Activated naive CD8-positive, alpha-beta T cell treated with anti-CD3 and anti-CD28 coated beads for 36 hours (primary cell): ENCODE measurements around the gene FBXO31. TPM values are rescaled to one million over a fixed set of nuclear protein-coding genes. Genes with fewer than 3 reads are reported as not detected.

Experiments
- DNase-seq: peaks from one replicate; pipeline ENCODE4 v3.0.0; 2021
- H3K27ac Mint-ChIP-seq: one replicate; pipeline ENCODE4 v1.8.0; 2022; ENCODE audit warnings: mild to moderate bottlenecking, moderate library complexity, mixed read lengths
- H3K27me3 Mint-ChIP-seq: one replicate; pipeline ENCODE4 v1.8.0; 2022; ENCODE audit warnings: mild to moderate bottlenecking, mixed read lengths
- H3K36me3 Mint-ChIP-seq: one replicate; pipeline ENCODE4 v1.8.0; 2021; ENCODE audit warnings: mild to moderate bottlenecking, mixed read lengths
- H3K4me1 Mint-ChIP-seq: one replicate; pipeline ENCODE4 v1.8.0; 2021; ENCODE audit warnings: mixed read lengths
- H3K4me3 Mint-ChIP-seq: one replicate; pipeline ENCODE4 v1.8.0; 2022; ENCODE audit warnings: mild to moderate bottlenecking, moderate library complexity, mixed read lengths
- H3K9me3 Mint-ChIP-seq: one replicate; pipeline ENCODE4 v1.8.0; 2022; ENCODE audit warnings: mixed read lengths
- total RNA-seq, 2 experiments: library from RNA; stranded (reverse); gene quantifications; one replicate each; pipeline ENCODE4 v1.2.3, GENCODE V29; 2021

Gene FBXO31
- total RNA-seq, 2 experiments from 2014 or later = 35.6 to 38.3 TPM

GRCh38 chr16:87339086-87339723 is 44.4 kb downstream of the FBXO31 start:
- Mint-ChIP-seq H3K4me1 (peaks cover 24% of the 10 kb centered on the region), H3K36me3 (peaks cover 25% of the 10 kb centered on the region), H3K9me3 (no peaks in the 10 kb centered on the region), H3K27me3 (no peaks in the 10 kb centered on the region), H3K4me3 (no peak overlapping the region), H3K27ac (no peak overlapping the region)
- DNase-seq = no peak

GRCh38 chr16:87338155-87338765 is 45.3 kb downstream of the FBXO31 start:
- Mint-ChIP-seq H3K36me3 (peaks cover 23% of the 10 kb centered on the region), H3K4me1 (peaks cover 20% of the 10 kb centered on the region), H3K4me3 (no peak overlapping the region), H3K9me3 (no peaks in the 10 kb centered on the region), H3K27ac (no peak overlapping the region), H3K27me3 (no peaks in the 10 kb centered on the region)
- DNase-seq = no peak

- no peak overlapping the region for H3K27ac Mint-ChIP-seq
- no peaks in the 10 kb centered on the region for H3K9me3 Mint-ChIP-seq
- no peak for DNase-seq
- H3K4me3 Mint-ChIP-seq = no peak overlapping the region
- H3K27me3 Mint-ChIP-seq = no peaks in the 10 kb centered on the region
- peaks cover 16% of the 10 kb centered on the region for H3K4me1 Mint-ChIP-seq
- peaks cover 23% of the 10 kb centered on the region for H3K36me3 Mint-ChIP-seq
Measured at GRCh38 chr16:87337262-87337771, 46.3 kb downstream of the FBXO31 start.

GRCh38 chr16:87336434-87337240 is 46.9 kb downstream of the FBXO31 start:
- no peaks in the 10 kb centered on the region for H3K27me3 Mint-ChIP-seq
- H3K36me3 Mint-ChIP-seq = peaks cover 20% of the 10 kb centered on the region
- no peak for DNase-seq
- H3K4me3 Mint-ChIP-seq = no peak overlapping the region
- no peaks in the 10 kb centered on the region for H3K9me3 Mint-ChIP-seq
- H3K4me1 Mint-ChIP-seq = peaks cover 14% of the 10 kb centered on the region
- H3K27ac Mint-ChIP-seq = no peak overlapping the region

GRCh38 chr16:87335625-87336433 is 47.7 kb downstream of the FBXO31 start:
- H3K27ac Mint-ChIP-seq = no peak overlapping the region
- no peaks in the 10 kb centered on the region for H3K27me3 Mint-ChIP-seq
- peaks cover 19% of the 10 kb centered on the region for H3K36me3 Mint-ChIP-seq
- peaks cover 13% of the 10 kb centered on the region for H3K4me1 Mint-ChIP-seq
- DNase-seq = no peak
- H3K4me3 Mint-ChIP-seq = no peak overlapping the region
- no peaks in the 10 kb centered on the region for H3K9me3 Mint-ChIP-seq

- H3K36me3 Mint-ChIP-seq = peaks cover 20% of the 10 kb centered on the region
- H3K4me3 Mint-ChIP-seq = no peak overlapping the region
- peaks cover 13% of the 10 kb centered on the region for H3K4me1 Mint-ChIP-seq
- no peak overlapping the region for H3K27ac Mint-ChIP-seq
- H3K27me3 Mint-ChIP-seq = no peaks in the 10 kb centered on the region
- DNase-seq = no peak
- no peaks in the 10 kb centered on the region for H3K9me3 Mint-ChIP-seq
Measured at GRCh38 chr16:87334651-87335624, 48.6 kb downstream of the FBXO31 start.

- H3K9me3 Mint-ChIP-seq = no peaks in the 10 kb centered on the region
- peaks cover 12% of the 10 kb centered on the region for H3K36me3 Mint-ChIP-seq
- no peak for DNase-seq
- H3K27ac Mint-ChIP-seq = no peak overlapping the region
- H3K4me1 Mint-ChIP-seq = peaks cover 11% of the 10 kb centered on the region
- no peak overlapping the region for H3K4me3 Mint-ChIP-seq
- no peaks in the 10 kb centered on the region for H3K27me3 Mint-ChIP-seq
Measured at GRCh38 chr16:87333581-87334331, 49.8 kb downstream of the FBXO31 start.

- no peaks in the 10 kb centered on the region for H3K27me3 Mint-ChIP-seq
- H3K27ac Mint-ChIP-seq = no peak overlapping the region
- H3K36me3 Mint-ChIP-seq = peaks cover 10% of the 10 kb centered on the region
- DNase-seq = no peak
- no peak overlapping the region for H3K4me3 Mint-ChIP-seq
- H3K9me3 Mint-ChIP-seq = no peaks in the 10 kb centered on the region
- peaks cover 9% of the 10 kb centered on the region for H3K4me1 Mint-ChIP-seq
Measured at GRCh38 chr16:87333101-87333500, 50.5 kb downstream of the FBXO31 start.

GRCh38 chr16:87332150-87332549 is 51.4 kb downstream of the FBXO31 start:
- Mint-ChIP-seq H3K27me3 (no peaks in the 10 kb centered on the region), H3K36me3 (peaks cover 8% of the 10 kb centered on the region), H3K4me3 (no peak overlapping the region), H3K9me3 (no peaks in the 10 kb centered on the region), H3K4me1 (peaks cover 5% of the 10 kb centered on the region), H3K27ac (no peak overlapping the region)
- DNase-seq = no peak

GRCh38 chr16:87331241-87331801 is 52.3 kb downstream of the FBXO31 start:
- no peak overlapping the region for H3K4me3 Mint-ChIP-seq
- no peak for DNase-seq
- H3K36me3 Mint-ChIP-seq = peaks cover 8% of the 10 kb centered on the region
- peaks cover 3% of the 10 kb centered on the region for H3K4me1 Mint-ChIP-seq
- no peak overlapping the region for H3K27ac Mint-ChIP-seq
- H3K9me3 Mint-ChIP-seq = no peaks in the 10 kb centered on the region
- no peaks in the 10 kb centered on the region for H3K27me3 Mint-ChIP-seq

- Mint-ChIP-seq H3K9me3 (no peaks in the 10 kb centered on the region), H3K36me3 (peaks cover 8% of the 10 kb centered on the region), H3K27ac (no peak overlapping the region), H3K4me1 (peaks cover 4% of the 10 kb centered on the region), H3K27me3 (no peaks in the 10 kb centered on the region), H3K4me3 (no peak overlapping the region)
- no peak for DNase-seq
Measured at GRCh38 chr16:87330646-87331045, 52.9 kb downstream of the FBXO31 start.

GRCh38 chr16:87330257-87330624 is 53.3 kb downstream of the FBXO31 start:
- no peak overlapping the region for H3K4me3 Mint-ChIP-seq
- H3K27ac Mint-ChIP-seq = no peak overlapping the region
- no peaks in the 10 kb centered on the region for H3K27me3 Mint-ChIP-seq
- peaks cover 4% of the 10 kb centered on the region for H3K4me1 Mint-ChIP-seq
- DNase-seq = no peak
- H3K36me3 Mint-ChIP-seq = peaks cover 8% of the 10 kb centered on the region
- H3K9me3 Mint-ChIP-seq = no peaks in the 10 kb centered on the region
